HG03135 (cell line): ENCODE measurements around the gene MIGA1.
"Not testable (repeated sequence)": the region's sequence is repeated elsewhere in the genome, so short reads cannot be mapped to it uniquely, and the experiment has no call there.

ENCODE experiments used
- ATAC-seq: cut with Tn5 transposase; IDR thresholded peaks from one replicate; pipeline ENCODE4 v1.9.1; 2021; ENCODE audit warnings: mild to moderate bottlenecking, moderate library complexity; ENCODE audit not compliant: unreplicated experiment

Gene MIGA1

DNA sequence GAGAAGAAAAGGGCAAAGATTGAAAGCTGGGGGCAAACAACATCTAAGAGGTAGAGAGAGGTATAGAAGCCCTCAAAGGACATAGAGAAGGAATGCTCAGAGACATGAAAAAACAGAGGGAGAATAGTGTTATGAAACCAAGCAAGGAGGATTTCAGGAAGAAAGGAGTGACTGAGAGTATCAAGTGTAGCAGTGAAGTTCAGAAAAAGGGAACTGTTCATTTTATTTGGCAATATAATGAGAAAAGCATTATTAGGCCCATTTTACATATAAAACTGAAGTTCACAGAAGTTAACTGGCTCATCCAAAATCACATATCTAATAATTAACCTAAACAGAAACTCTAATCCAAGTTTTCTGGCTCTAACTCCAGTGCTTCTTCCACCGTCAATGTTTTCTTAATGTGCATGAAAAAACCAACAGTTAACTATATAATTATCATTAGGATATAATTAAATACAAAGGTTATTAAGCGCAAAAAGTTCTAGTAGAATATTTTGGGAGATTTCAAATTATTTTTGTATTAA lies 126.6 kb downstream of the MIGA1 start:
- no peak for ATAC-seq

DNA sequence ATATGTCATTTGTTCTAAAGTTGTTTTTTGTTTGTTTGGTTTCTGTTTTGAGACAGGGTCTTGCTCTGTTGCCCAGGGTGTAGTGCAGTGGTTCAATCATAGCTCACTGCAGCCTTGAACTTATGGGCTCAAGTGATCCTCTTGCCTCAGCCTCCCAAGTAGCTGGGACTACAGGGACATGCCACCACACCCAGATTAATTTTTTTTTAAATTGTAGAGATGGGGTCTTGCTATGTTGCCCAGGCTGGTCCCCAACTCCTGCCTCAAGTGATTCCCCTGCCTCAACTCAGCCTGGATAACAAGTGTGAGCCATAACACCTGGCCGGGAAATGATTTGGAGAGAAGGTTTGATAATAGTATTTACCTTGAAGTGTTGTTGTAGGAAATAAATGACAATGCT lies 127.2 kb downstream of the MIGA1 start:
- ATAC-seq, result no peak

DNA sequence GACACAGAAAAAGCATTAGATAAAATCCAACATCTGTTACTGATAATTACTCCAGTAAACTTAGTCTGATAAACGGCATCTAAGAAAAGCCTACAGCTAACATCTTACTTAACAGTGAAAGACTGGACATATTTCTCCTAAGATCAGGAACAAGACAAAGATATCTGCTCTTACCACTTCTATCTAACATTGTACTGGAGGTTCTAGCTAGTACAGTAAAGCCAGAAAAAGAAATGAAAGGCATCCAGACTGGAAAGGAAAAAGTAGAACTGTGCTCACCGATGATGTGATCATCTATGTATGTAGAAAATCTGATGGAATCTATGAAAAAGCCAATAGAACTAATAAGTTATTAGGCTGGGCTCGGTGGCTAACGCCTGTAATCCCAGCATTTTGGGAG lies 130.7 kb downstream of the MIGA1 start:
- no peak for ATAC-seq

DNA sequence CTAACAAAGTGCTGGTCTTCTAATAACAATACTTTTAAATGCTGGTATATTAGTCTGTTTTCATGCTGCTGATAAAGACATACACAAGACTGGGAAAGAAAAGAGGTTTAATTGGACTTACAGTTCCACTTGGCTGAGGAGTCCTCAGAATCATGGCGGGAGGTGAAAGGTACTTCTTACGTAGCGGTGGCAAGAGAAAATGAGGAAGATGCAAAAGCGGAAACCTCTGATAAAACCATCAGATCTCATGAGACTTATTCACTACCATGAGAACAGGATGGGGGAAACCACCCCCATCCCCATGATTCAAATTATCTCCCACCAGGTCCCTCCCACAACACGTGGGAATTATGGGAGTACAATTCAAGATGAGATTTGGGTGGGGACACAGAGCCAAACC lies 139.5 kb downstream of the MIGA1 start:
- not testable (repeated sequence) for ATAC-seq

DNA sequence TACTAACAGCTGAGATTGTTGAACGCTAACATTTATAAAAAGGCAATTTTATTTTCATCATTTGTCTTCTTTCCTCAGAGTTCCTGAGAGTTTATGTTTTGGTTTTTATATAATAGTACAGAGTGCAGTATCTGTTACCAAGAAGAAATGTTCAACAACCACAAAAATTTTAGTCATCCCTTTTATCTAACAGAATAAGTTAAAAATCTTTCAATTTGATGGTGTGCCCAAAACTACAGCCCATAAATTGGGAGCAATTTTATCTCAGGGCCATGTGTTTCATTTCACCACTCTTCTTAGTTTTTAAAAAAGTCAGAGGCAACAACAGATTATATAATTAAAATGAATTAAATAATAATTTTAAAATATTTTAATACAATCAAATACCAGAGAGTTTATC lies 146.1 kb downstream of the MIGA1 start:
- ATAC-seq, result no peak

DNA sequence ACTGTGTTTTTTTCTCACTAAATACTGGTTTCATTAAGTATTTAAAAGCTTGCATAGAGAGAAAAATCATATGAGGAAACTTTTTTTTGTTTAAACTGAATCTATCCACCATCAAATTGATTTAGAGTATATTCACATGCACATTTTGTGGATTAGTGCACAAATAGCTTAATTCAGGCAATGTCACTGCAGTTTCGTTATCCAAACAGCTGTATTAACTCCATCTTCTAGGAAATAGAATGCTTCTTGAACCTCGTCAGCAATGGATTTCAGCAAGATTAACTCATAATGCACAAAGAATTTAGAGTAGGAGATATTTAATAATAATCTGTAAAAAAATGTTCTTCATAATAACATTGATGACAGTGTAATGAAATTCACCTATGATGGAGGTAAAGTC lies 146.5 kb downstream of the MIGA1 start:
- ATAC-seq, result no peak

DNA sequence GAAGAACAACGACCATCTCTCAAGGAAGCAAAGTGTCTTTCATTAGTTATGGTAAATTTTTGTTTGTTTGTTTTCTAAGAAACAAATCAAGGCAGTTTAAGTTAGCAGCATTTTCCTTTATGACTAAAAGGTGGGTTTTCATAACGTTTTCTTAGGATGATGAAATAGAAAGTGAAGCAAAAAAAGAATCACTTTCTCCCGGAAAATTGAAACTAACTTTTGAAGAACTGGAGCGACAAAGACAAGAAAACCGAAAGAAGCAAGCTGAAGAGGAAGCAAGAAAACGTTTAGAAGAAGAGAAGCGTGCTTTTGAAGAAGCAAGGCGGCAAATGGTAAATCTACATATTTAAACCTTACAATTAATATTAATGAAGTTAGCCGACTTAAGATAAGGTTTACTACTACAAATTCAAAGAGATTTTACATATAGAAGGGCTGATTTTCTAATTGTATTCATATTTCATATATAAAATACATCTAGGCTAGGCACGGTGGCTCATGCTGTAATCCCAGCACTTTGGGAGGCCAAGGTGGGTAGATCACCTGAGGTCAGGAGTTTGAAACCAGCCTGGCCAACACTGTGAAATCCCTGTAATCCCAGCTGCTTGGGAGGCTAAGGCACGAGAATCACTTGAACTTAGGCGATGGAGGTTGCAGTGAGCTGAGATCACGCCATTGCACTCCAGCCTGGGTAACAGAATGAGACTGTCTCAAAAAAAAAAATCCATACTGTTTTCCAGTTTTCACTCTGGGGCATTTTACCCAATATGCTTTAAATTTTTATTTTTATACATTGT lies 147.3 kb downstream of the MIGA1 start:
- ATAC-seq, result no peak

DNA sequence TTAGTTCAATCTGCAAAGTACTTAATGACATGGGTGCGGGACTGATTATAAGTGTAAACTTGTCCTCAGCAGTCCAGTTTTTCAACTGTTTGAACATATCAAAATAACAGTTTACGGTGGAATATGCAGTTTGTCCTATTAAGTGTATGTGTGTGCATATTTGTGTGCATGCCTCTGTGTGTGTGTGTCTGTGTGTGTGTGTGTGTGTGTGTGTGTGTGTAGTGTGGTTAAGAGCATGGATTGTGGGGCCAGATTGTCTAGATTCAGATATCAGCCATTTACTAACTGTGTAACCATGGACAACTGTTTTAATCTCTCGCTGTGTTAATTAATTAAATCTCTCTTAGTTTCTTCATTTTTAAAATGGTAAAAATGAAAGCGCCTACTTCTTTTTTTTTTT lies 148.0 kb downstream of the MIGA1 start:
- no peak for ATAC-seq
